NCI-H2107 treated with DMSO at 0.1 percent for 48 hours (cell line): ENCODE results near the gene MFAP2.

Experiments
- DNase-seq: peaks from one replicate; lab custom pipeline; 2025; ENCODE audit not compliant: unreplicated experiment; lab: John Stamatoyannopoulos, UW

The MFAP2 gene

GRCh38 chr1:17008208-17008855 lies 27.9 kb upstream of the MFAP2 start:
- DNase-seq: no peak

GRCh38 chr1:17007121-17007520 lies 26.7 kb upstream of the MFAP2 start:
- DNase-seq: no peak

GRCh38 chr1:17005365-17005740 lies 24.9 kb upstream of the MFAP2 start:
- no peak for DNase-seq

- DNase-seq: no peak
Measured at GRCh38 chr1:17004466-17005364, 24.3 kb upstream of the MFAP2 start.

GRCh38 chr1:17002524-17002902 lies 22.1 kb upstream of the MFAP2 start:
- DNase-seq: no peak

GRCh38 chr1:17001760-17002523 lies 21.5 kb upstream of the MFAP2 start:
- DNase-seq: no peak

GRCh38 chr1:16999863-17000262 lies 19.4 kb upstream of the MFAP2 start:
- no peak for DNase-seq

GRCh38 chr1:16998589-16998988 lies 18.2 kb upstream of the MFAP2 start:
- no peak for DNase-seq

GRCh38 chr1:16996845-16997244 lies 16.4 kb upstream of the MFAP2 start:
- no peak for DNase-seq

- no peak for DNase-seq
Measured at GRCh38 chr1:16993521-16994038, 13.2 kb upstream of the MFAP2 start.

GRCh38 chr1:16992675-16993074 lies 12.3 kb upstream of the MFAP2 start:
- DNase-seq: no peak

GRCh38 chr1:16992102-16992501 lies 11.7 kb upstream of the MFAP2 start:
- no peak for DNase-seq

GRCh38 chr1:16991571-16991970 lies 11.2 kb upstream of the MFAP2 start:
- no peak for DNase-seq

- DNase-seq: no peak
Measured at GRCh38 chr1:16989676-16990391, 9.4 kb upstream of the MFAP2 start.

- no peak for DNase-seq
Measured at GRCh38 chr1:16988210-16988609, 7.8 kb upstream of the MFAP2 start.

GRCh38 chr1:16986962-16987361 lies 6.5 kb upstream of the MFAP2 start:
- no peak for DNase-seq

GRCh38 chr1:16986560-16986959 lies 6.1 kb upstream of the MFAP2 start:
- no peak for DNase-seq

- no peak for DNase-seq
Measured at GRCh38 chr1:16986113-16986512, 5.7 kb upstream of the MFAP2 start.

GRCh38 chr1:16984717-16985116 lies 4.3 kb upstream of the MFAP2 start:
- DNase-seq: no peak

- no peak for DNase-seq
Measured at GRCh38 chr1:16983649-16984048, 3.2 kb upstream of the MFAP2 start.

- DNase-seq: no peak
Measured at GRCh38 chr1:16982902-16983301, 2.5 kb upstream of the MFAP2 start.
